GM19397 (cell line): ENCODE data around the gene RREB1.
A peak's percentile ranks its signal among the peaks of the same experiment; 100 is the strongest.
"Not testable (repeated sequence)": the region's sequence is repeated elsewhere in the genome, so short reads cannot be mapped to it uniquely, and the experiment has no call there.

ENCODE experiments used
- ATAC-seq: cut with Tn5 transposase; IDR thresholded peaks from one replicate; pipeline ENCODE4 v1.9.1; 2021; ENCODE audit warnings: mild to moderate bottlenecking, moderate library complexity; ENCODE audit not compliant: unreplicated experiment

Gene RREB1

DNA sequence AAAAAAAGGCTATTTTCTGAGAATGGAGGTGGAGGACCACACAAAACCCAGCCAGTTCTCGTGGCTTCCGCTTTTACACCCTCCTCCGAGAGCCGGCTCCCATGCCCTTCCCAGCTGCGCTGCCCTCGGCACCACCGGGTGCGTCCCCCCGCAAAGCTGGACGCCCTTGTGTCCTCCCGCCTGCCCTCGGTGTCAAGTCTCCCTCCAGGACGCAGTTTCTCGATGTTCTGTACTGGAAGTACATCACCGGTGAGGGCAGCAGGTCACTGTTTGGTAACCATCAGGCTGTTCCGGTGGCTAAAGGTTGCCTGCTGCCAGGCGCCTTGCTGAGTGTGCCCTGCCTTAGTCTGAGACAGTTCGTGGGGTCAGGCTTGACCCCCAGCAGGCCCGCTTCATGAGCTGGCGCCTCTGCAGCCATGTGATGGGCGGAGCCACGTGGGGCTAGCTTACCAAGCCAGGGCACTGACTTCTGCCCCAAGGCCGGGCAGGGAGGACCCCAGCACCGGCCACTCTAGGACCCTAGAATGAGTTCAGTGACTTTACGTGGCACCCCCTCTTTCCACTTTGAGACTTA lies 34.6 kb downstream of the RREB1 start:
- ATAC-seq, result no peak

DNA sequence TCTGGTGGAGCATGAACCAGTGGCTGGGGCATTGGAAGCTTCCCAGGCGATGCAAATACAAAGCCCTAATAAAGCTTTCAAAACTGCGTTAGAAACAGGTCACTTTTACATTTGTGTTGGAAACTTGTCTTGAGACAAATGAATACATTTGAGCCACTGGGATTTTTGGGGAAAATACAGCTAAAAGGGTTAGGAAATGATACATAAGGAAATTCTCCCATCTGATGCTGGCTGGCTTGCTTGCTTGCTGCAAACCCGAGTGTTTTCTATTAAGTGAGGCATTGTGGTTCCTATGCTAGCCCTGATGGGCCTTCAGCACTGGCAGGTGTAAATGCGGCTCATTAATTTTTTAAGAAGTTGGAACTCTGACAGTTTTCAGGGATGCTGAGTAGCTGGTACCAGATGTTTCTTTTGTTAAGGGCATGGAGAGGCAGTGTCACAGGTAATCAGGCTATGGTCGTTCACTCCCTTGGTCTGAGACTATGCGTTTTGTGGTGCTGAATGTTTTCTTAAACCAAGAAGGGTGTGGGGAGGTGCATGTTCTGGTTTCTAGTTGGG lies 35.2 kb downstream of the RREB1 start:
- ATAC-seq, result no peak

GRCh38 chr6:7143476-7143974 lies 35.8 kb downstream of the RREB1 start:
- no peak for ATAC-seq

GRCh38 chr6:7144872-7145584 lies 37.3 kb downstream of the RREB1 start:
- ATAC-seq, result no peak

GRCh38 chr6:7145585-7145884 lies 37.8 kb downstream of the RREB1 start:
- no peak for ATAC-seq

DNA sequence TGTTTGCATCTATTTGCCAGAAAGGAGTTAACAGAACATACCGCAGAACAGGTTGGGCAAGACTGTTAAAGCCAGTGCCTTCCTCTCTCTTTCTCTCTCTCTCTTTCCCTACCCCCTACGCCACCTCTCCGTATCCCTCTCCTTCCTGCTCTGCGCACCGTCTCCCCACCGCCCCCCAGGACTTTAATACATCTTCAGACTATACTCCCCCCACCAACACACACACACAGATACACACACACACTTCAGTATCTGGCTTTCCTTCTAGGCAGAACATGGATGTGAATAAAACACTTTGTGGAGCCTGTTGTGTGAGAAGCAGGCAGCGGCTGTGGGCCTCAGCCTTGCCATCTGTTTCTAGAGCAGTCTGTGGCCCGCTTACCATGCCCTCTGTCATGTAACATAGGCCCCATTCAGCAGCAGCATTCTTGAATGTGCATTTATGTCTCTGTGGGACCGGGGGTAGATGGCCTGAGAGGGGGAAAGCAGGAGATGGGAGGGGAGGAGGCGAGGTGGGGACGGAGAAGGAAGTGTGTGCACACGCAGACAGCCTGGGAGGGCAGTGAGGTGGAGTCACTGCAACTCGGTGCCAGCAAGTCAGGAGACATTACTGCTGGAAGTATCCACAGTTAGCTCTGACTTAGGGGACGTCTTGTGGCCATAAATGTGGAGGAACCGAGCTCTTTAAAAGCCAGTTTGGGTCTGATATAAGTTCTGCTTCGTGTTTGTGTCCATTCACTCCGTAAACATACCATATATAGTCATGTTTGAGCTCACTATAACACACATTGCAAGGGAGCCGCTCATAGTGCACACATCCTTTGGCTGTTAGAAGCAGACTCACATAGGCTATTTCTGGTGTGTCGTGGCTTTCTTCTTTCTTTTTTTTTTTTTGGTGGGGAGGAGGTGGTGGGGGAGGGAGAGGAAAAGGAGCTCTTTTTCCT lies 38.4 kb downstream of the RREB1 start:
- ATAC-seq, result no peak

DNA sequence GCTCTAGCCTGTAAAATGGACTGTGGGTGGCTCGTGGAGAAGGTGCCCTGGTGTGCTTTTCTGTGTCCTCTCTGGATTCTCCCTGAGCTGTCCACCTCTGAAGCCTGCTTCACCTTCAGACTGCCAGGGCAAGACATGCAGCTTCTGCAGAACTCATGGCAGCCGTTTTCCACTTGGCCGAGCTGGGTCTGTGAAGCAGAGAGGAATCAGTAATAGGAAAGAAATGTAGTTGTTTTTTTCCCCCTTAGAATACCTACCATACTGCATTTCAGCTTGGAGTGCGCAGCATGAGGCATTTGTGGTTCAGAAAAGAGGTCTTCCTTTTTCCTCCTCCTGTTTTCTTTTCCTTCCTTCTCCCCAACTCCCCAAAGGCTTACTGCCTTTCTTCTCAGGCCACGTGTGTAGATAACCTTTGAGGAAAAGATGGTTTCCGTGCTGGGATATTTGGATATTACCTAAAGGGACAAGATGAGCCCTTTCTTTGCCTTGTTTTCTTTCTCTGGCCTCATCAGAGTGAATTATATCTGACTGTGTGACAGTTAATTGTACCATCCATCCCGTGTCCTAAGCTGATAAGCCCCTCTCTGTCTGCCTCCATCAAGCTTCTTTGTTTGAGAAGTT lies 39.4 kb downstream of the RREB1 start:
- no peak for ATAC-seq

DNA sequence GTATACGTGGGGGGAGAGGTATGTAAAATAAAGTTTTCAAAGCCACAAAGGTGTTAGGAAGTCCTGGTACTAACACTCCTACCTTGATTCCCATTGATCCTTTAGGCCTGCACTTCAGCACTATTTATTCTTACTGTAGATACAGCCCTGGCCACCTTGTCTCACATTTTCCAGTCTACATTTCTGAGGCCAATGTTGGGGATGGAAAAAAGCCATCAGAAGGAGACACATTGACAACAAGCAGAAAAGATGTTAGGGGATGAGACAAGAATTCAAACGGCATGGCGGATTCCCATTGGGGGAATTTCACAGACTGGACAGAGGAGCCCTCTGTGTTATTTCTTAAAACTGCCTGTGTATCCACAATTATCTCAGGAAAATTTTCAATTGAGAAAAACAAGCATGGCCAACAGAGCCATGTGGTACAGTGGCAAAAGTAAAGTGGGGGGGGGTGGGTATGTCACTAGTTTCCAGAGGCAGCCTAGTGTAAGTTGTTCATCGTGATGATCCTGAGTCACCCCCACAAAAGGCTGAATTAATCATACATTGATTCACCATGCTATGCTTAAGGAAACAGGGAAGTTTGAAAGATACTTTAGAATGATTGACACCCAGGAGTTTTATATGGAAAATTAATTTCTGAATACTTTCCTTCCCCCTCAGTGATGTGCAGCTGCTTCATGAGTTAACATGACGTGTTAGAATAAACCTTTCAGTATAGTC lies 40.5 kb downstream of the RREB1 start:
- no peak for ATAC-seq

GRCh38 chr6:7150381-7151064 lies 42.8 kb downstream of the RREB1 start:
- no peak for ATAC-seq

DNA sequence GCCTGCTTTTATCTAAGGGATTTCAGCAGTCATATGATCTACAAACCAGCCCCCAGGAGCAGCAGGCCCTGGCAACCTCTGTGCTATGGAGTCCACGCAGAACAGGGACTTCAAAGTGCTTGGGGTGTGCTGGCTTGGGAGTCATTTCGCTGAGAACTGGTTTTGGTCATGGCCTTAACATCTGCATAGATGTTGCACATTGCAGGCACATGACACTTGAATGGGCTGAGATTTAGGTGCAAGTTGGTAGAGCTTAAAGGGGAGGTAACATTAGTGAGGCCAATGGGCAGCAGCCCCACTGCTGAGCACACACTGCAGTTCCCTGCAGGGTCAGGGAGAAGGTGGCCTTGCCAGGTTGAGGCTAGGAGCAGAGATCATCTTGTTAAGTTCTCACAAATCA lies 43.6 kb downstream of the RREB1 start:
- ATAC-seq, result no peak

- ATAC-seq, result no peak
Observed at GRCh38 chr6:7152462-7152861, 44.7 kb downstream of the RREB1 start.

DNA sequence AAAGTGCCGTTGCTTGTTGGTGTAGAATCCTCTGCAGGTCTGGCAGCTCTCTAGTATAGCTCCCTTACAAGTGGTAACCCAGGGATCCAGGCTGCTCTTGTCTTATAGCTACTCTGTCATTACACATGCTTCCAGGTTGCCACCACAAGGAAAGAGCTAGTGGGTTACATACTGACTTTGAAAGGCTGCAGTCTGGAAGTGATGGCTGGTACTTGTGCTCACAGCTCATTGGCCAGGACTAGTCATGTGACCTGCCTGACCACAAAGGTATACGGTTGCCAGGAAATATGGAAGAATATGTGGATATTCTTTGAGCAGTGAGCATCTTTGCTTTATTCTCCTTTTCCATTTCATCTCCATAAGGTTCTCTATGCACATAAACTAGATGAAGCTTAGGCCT lies 46.0 kb downstream of the RREB1 start:
- no peak for ATAC-seq

- peak; percentile 61 for ATAC-seq
Observed at GRCh38 chr6:7154341-7155139, 46.8 kb downstream of the RREB1 start.

DNA sequence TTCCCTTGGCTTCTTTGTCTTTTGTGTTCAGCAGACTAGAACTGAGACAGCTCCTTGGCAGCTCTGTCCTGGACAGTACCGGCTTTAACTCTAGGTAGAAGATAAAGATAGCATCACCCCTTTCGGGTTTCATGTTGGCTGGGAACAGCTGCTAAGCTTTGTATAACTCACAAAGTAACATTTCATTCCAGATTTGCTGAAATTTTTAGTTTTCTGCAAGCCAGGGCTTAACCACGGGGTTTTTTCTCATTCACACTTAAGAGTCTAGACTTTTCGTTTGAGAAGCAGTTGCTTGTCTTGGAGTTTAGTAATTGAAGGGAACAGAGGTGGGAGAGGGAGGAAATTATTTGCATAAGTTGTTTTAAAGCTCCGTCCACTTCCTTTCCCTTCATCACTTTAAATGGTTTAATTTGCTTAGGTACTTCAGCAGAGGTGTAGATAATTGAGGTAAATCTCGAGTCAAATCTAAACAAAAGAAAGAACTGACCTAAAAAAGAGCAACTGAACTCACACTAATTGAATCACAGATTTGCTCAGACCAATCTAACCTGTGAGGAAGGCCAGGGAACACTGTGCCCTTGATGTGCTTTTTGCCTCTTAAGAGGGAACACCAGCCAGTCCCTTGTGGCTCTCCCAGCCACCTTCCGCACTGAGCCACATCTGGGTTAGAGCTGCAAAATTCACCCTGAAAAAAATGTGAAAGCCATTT lies 48.3 kb downstream of the RREB1 start:
- peak; percentile 40 for ATAC-seq

DNA sequence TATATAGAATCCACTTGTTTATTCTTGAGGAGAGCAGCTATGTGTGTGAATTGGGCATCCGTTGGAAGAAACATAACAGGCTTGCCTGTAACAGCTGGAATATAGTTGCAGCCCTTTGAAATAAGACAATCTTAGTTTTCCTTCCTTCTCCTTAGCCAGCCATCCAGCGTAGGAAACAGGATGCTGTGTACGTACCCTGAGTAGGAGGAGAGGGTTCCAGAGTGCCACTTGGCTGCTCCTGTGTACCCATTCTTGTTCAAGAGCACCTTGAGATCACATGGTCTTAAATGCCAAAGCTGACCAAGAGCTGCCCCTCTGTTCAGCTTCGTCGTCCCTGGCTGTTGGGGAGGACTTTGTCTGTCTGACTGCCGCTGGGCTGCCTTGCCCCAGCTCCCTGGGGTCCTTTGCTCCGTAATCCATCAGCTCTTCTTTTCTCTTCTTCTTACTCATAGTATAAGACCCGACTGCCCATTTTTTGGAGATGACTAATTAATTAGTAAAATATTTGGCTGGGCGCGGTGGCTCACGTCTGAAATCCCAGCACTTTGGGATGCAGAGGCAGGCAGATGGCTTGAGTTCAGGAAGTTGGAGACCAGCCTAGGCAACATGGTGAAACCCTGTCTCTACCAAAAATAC lies 49.0 kb downstream of the RREB1 start:
- no peak for ATAC-seq

DNA sequence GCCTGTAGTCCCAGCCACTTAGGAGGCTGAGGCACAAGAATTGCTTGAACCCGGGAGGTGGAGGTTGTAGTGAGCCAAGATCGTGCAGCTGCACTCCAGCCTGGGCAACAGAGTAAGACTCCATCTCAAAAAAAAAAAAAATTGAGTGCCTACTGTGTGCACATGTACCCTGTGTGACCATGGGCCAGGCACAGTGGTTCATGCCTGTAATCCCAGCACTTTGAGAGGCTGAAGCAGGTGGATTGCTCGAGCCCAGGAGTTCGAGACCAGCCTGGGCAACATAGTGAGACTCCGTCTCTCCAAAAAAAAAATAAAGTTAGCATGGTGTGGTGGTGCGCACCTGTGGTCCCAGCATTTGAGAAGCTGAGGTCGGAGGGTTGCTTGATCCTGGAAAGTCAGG lies 49.5 kb downstream of the RREB1 start:
- not testable (repeated sequence) for ATAC-seq

GRCh38 chr6:7157752-7158616 lies 50.2 kb downstream of the RREB1 start:
- ATAC-seq, result no peak
